GM19328 (cell line): Measurements from ENCODE around the gene SP5.
"Not testable (repeated sequence)": the region's sequence is repeated elsewhere in the genome, so short reads cannot be mapped to it uniquely, and the experiment has no call there.

Source experiments
- ATAC-seq: cut with Tn5 transposase; IDR thresholded peaks from one replicate; pipeline ENCODE4 v1.9.1; 2021; ENCODE audit warnings: mild to moderate bottlenecking, moderate library complexity; ENCODE audit not compliant: unreplicated experiment

SP5 gene

DNA sequence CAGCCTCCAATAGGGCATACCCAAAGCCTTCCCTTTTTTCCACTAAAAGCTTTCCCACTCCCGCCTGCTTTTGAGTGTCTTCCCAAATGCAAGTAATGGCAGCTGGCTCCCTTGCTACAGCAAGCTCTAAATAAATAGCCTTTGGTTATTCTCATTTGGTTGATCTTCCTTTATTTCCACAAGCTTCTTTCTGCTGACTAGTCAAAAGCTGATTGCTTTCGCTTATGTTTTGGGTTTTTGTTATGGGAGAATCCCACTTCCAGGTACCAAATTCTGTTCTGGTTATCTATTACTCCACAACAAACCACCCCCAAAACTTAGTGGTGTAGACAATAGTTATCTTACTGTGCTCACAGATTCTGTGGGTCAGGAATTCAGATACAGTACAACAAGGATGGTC lies 22.3 kb downstream of the SP5 start:
- ATAC-seq = no peak

DNA sequence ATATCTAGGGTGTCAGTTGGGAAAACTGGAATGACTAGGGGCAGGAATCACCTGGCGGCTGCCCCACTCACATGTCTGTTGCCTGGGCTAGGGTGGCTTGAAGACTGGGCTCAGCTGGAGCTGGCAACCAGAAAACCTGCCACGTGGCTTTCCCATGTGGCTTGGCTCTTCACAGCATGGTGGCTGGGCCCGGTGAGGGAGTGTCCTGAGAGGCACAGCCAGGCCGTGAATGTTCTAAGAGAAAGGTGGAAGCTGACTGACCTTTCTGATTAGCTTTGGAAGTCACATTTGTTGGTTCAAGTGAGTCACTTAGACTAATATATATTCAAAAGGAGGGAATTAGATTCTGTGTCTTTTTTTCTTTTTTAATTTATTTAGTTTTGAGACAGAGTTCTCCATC lies 22.7 kb downstream of the SP5 start:
- no peak for ATAC-seq

DNA sequence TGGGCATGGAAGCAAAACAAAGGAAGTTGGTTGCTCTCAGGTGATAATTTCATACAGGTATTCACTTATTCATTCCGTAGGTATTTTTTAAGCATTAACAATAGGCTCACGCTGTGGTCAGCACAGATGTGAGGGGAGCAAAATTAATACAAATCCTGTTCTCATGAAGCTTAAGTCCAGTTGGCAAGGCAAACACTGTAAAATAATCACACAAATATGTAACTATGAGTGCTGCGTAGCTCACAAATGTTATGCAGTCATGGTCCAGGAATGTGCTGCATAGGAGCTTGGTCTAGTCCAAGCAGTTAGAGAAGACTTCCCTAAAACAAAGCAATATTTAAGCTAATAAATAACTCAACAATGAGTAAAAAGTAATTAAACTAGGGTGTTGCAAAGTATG lies 23.9 kb downstream of the SP5 start:
- ATAC-seq = no peak

DNA sequence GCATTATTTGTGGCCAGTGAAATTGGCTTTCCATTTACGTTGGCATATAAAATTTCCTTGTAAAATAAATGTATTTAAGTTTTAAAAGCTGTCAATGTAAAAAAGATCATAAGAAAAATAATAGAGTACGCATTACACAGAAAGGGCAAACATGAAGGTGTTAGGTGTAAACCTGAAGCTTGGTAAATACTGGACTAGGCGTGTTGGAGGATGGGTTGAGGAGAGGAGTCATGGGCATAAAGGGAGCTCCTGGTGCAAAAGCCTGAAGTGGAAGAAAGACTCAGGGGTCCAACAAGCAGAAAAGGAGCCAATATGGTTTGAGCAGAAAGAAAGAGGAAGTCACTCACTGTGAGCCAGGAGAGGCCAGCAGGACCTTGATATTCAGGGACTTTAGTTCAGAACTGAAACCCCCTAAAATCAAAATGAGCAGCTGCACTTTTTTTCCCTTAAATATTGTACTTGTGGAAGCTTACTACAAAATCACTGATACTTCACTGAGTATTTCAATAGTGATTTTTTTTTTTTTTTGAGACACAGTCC lies 24.4 kb downstream of the SP5 start:
- no peak for ATAC-seq

DNA sequence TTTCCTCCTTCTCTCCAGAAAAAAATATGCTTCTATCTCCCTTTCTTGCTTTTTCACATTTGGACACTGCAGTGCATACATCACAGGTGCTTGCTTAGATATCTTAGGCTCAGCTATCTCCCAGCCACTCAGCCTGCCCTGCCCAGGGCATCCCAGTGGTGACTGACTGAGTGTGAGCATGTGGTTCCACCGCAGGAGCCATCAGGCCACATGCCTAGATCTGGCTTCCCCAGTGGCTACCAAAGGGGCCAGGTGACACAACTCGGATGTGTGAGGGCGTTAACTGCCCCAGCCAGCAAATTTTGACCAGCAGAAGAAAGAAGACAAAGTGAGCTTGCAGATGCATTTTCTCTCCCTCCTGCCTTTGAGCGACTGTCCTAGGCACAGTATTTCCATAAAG lies 25.5 kb downstream of the SP5 start:
- ATAC-seq = no peak

DNA sequence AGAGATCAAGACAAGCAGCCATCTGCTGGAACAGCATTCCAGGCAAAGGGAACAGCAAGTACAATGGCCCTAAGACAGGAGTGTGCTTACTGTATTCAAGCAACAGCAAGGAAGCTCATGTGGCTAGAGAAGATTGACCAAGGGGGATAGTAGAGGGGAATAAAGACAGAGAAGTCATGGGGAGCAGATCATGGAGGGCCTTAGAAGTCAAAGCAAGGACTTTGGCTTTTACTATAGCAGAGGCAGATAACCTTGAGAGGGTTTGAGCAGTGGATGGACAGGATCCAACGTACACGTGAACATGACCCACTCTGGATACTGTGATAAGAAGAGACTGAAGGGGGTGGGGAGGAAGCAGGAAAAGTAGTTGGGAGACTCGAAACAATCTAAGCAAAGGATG lies 26.9 kb downstream of the SP5 start:
- ATAC-seq = no peak

DNA sequence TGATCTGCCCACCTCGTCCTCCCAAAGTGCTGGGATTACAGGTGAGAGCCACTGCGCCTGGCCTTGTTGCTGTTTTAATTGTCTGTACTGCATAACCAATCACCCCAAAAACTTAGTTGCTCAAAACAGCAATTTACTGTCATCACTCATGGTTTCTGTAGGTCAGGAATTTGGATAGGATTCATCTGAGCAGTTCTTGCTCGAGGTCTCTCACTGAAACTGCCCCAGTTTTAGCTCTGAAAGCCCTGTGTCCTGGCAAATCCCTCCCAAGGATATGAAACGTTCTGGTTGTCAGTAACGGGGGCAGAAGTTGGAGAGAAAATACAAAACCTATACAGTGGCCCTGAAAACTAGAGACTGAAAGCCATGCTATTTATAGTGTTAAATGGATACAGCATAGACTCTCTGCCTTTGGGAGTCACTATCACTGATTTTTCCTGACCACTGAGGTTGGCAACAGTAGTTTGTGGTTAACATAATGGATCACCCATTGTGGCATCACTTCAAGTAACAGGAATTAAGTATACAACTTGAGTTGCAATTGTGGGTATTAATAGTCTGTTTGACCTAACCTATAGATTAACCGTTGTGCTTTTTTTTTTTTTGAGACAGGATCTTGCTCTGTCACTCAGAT lies 27.9 kb downstream of the SP5 start:
- no peak for ATAC-seq

DNA sequence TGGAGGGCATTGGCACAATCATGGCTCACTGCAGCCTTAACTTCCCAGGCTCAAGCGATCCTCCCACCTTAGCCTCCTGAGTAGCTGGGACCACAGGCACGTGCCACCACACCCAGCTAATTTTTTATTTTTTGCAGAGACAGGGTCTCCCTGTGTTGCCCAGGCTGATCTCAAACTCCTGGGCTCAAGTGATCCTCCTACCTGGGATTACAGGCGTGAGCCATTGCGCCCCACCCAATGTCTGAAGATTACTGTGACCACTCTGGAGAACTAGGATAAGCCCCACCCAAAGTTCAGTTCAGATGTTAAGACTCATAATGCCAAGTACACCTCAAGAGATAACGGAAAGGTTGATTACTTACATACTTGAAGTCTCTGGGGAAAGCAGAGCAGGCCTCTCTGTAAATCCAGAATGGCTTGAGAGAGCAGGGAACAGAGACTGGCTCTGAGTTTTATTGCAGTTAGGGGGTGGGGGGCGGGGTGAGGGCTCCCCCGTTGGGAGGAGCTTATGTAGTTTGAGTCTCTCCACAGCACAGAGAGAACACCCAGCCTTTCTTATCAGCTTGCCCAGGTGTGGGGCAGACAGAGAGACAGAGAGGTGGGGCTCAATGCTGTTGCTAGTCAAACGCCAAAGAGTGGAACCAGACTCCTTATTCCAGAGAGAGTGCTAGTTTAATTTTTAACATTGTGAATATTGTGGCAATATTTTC lies 28.5 kb downstream of the SP5 start:
- ATAC-seq = no peak

DNA sequence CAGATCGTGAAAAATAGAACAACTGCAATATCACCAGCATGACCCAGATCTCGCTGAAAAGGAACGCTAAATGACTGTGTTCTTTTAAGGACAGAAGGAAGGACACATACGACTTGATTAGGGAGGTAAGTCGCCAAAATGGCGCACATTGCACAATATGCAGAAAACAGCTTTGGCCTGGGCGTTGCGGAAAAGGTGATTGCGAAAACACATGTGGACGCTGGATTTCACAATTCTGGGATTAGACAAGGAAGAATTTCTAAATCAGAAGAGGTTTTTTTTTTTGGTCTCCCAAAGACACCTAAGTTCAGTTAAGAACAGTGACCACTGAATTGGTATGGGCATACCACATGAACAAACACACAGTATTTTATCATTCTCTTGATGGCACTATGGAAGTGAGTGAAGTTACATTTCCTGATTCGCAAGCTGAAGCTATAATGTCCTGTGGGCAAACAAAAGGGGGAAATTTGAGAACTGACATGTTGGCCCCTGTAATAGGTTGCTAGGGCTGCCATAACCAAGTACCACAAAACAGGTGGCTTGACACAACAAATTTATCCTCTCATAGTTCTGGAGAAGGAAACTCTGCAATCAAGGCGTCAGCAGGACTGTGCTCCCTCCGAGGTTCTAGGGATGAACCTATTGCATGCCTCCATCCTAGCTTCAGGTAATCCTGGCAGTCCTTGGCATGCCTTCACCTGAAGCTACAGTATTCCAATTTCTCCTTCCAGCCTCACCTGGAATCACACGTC lies 29.3 kb downstream of the SP5 start:
- no peak for ATAC-seq

DNA sequence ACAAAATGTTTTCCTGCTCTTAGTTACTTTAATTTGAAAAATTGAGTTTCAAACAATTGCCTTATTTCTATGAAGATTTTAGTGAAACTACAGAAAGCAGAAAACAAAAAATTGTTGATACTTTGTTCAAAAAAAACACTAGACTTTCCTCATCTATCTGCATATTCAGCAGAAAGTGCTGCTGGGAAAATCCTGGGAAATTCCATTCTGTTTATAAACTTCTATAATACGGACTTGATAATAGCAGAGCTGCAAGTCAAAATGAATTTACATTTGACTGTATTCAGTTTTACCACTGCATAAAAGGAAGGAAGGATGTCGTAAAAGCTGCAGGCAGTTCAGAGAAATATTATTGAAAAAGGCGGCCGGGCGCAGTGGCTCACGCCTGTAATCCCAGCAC lies 30.2 kb downstream of the SP5 start:
- no peak for ATAC-seq

DNA sequence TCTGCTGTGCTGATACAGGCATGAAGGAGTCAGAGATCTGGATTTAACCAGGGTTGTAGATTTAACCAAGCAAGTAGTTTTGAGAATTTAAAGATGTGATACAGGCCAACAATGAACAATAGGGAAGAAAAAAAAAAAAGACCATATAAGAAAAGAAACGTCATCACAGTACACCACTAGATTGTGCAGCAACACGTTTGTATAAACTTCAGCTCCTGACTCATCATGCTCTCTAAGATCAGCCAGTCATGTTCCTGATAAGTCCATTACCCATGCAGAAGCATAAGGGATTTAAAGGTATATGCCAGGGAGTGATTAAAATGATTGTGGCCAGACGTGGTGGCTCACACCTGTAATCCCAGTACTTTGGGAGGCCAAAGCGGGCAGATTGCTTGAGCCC lies 32.8 kb downstream of the SP5 start:
- ATAC-seq = no peak

DNA sequence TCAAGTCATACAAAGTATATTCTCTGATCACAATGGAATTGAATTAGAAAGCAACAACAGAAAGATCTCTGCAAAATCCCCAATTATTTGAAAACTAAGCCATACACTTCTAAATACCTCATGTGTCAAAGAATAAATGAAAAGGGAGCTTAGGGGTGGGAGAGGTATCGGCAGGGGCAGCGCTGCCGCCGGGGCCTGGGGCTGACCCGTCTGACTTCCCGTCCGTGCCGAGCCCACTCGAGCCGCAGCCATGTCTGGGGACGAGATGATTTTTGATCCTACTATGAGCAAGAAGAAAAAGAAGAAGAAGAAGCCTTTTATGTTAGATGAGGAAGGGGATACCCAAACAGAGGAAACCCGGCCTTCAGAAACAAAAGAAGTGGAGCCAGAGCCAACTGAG lies 36.4 kb downstream of the SP5 start:
- not testable (repeated sequence) for ATAC-seq

DNA sequence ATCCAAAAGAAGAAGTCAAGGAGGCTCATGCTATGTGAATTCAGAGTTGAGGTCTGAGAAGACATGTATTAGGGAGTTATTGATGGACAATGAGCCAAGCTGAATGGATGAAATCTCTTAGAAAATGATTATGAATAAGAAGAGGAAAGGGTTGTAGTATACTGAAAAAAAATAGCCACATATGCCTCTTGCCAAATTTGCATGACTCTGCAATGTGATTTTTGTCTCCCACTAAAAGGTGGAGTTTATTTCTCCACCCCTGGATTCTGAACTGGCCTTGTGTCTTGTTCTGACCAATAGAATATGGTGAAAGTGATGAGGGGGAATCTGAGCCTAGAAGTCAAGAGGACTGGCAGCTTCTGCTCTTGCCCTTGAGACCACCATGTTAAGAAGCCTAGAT lies 46.4 kb downstream of the SP5 start:
- ATAC-seq = no peak

DNA sequence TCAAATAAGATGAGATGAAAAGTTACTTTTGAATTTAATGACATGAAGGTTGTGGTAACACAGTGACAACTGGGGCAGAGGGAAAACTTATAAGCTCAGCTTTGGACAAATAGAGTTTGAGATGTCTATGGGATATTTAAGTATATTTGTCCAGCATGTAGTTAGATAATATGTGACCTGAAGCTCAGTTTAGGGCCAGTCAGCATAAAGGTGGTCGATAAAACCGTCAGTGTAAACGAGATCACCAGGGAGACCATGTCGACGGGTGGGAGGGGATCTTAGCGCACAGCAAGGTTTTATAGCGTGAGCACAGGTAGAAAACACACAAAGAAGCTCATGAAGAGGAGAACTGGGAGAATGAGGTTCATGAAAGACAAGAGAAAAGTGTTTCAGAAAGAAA lies 47.6 kb downstream of the SP5 start:
- ATAC-seq = no peak

DNA sequence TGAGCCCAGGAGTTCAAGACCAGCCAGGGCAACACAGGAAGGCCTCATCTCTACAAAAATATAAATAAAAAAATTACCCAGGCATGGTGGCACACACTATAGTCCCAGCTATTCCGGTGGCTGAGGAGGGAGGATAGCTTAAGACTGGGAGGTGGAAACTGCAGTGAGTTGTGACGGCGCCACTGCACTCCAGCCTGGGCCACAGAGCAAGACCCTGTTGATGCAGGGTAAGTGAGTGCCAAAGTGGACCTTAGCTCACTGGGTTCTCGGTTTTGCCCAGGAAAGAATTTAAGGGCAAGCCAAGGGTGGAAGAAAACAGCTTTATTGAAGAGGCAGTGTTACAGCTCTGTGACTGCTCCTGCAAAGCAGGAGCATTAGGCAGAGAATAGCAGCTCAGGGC lies 48.1 kb downstream of the SP5 start:
- no peak for ATAC-seq

DNA sequence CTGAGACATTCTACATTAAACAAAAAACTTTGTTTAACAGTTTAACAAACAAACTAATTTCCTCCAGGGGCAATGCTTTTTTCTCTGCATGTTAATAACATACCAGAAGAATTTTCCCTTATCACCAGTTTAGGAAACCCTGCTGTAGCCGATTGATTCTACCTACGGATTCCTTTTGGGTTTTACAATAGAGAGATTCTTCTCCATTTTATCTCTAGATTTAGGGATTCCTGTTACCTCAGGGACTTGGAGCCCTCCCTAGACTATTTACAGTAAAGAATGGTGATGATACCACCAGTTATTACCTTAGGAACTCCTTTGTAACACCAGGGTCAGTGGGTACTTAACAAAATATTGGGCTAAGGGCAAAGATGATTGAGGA lies 49.7 kb downstream of the SP5 start:
- ATAC-seq = no peak

DNA sequence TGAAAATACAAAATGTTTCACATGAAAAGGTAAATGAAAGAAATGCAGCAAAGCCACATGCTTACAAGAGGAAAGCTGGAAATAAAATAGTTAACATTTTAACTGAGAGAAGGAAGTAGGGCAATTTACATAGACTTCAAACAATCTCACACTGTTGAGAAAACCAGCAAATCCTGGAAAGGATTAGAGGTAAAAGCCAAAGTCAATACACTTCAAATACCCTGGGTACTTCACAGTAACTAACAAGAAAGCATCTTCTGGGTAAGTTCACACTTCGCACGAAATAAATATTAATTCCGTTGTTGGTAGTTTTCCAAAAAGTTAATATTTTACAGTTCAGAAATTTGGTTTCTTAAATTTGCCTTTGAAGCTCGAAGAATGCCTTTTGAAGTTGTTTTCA lies 51.6 kb downstream of the SP5 start:
- ATAC-seq = no peak
